CD4-positive, alpha-beta memory T cell (primary cell): ENCODE results near the gene CTRB1. TPM values are rescaled to one million over a fixed set of nuclear protein-coding genes. Genes with fewer than 3 reads are reported as not detected.
"Not testable (repeated sequence)": the region's sequence is repeated elsewhere in the genome, so short reads cannot be mapped to it uniquely, and the experiment has no call there.

Experiments
- CTCF ChIA-PET: fragments of 350-600 bp; sonication (Branson Sonifier 250); formaldehyde crosslinking; loops from one replicate; lab custom pipeline; 2021; ENCODE audit warnings: inconsistent platforms; ENCODE audit not compliant: partially characterized antibody; lab: Charles Lee
- POLR2A ChIA-PET: fragments of 350-600 bp; sonication (Branson Sonifier 250); formaldehyde crosslinking; loops from one replicate; lab custom pipeline; 2021; ENCODE audit not compliant: partially characterized antibody; lab: Charles Lee
- DNase-seq, 5 donors: peaks; one replicate each; pipeline versions ENCODE4 v3.0.0 to v3.0.0-alpha.2; 2020 to 2022; ENCODE audit warnings: mixed read lengths in 1 of 5
- H3K27ac ChIP-seq: one replicate; pipeline ENCODE4 v1.7.0; 2013; ENCODE audit warnings: low read depth, low read length
- H3K27me3 ChIP-seq: 2 replicates; pipeline ENCODE4 v1.7.0; 2013; ENCODE audit warnings: mild to moderate bottlenecking, low read length, moderate library complexity; ENCODE audit not compliant: insufficient read depth
- H3K36me3 ChIP-seq: 2 replicates; pipeline ENCODE4 v1.7.0; 2013; ENCODE audit warnings: mild to moderate bottlenecking, low read length, moderate library complexity; ENCODE audit not compliant: insufficient read depth
- H3K4me1 ChIP-seq: 2 replicates; pipeline ENCODE4 v1.7.0; 2013; ENCODE audit warnings: mild to moderate bottlenecking, low read length, moderate library complexity; ENCODE audit not compliant: insufficient read depth
- H3K4me3 ChIP-seq, 2 donors: one replicate each; pipeline ENCODE4 v1.7.0; 2013; ENCODE audit warnings: low read length in 2 of 2, mild to moderate bottlenecking in 1 of 2
- H3K9me3 ChIP-seq, 2 donors: one replicate each; pipeline ENCODE4 v1.7.0; 2013; ENCODE audit warnings: low read length in 2 of 2, control low read depth in 1 of 2; ENCODE audit not compliant: control insufficient read depth in 1 of 2
- H3K27ac Mint-ChIP-seq, 7 donors: one replicate each; pipeline ENCODE4 v1.8.0; 2020 to 2021; ENCODE audit warnings: mixed read lengths in 7 of 7, mild to moderate bottlenecking in 6 of 7, inconsistent platforms in 3 of 7, moderate library complexity in 3 of 7
- H3K27me3 Mint-ChIP-seq, 2 donors: one replicate each; pipeline ENCODE4 v1.8.0; 2020 to 2021; ENCODE audit warnings: mixed read lengths in 2 of 2
- H3K36me3 Mint-ChIP-seq, 2 donors: one replicate each; pipeline ENCODE4 v1.8.0; 2020 to 2021; ENCODE audit warnings: mixed read lengths in 2 of 2, inconsistent platforms in 1 of 2, mild to moderate bottlenecking in 1 of 2
- H3K4me1 Mint-ChIP-seq, 4 donors: one replicate each; pipeline ENCODE4 v1.8.0; 2020 to 2021; ENCODE audit warnings: mixed read lengths in 4 of 4, mild to moderate bottlenecking in 1 of 4
- H3K4me3 Mint-ChIP-seq, 8 donors: one replicate each; pipeline ENCODE4 v1.8.0; 2020 to 2021; ENCODE audit warnings: mixed read lengths in 8 of 8, mild to moderate bottlenecking in 7 of 8, moderate library complexity in 6 of 8, inconsistent platforms in 3 of 8
- H3K9me3 Mint-ChIP-seq, 8 donors: one replicate each; pipeline ENCODE4 v1.8.0; 2020 to 2021; ENCODE audit warnings: mixed read lengths in 8 of 8, mild to moderate bottlenecking in 5 of 8, inconsistent platforms in 3 of 8, moderate library complexity in 1 of 8
- intact Hi-C: fragments of 100-400 bp; cut with micrococcal nuclease; formaldehyde crosslinking; loops from one replicate; pipeline ENCODE4 v1.15.1; 2023
- polyA plus RNA-seq, 2 donors: library from polyadenylated mRNA; unstranded; fragments of 300-500 nt; fragmentation: Illumina TruSeq; gene quantifications; one replicate each; pipeline ENCODE4 v1.2.3, GENCODE V29; 2021
- total RNA-seq, 2 experiments: library from RNA; stranded (reverse); gene quantifications; one replicate each; pipeline ENCODE4 v1.2.3, GENCODE V29; 2021

Gene CTRB1
- total and polyA plus RNA-seq, 4 experiments from 2014 or later = not detected

- ChIA-PET POLR2A (no interaction called here), CTCF (interaction anchor here (1.2 to 8.7 kb wide), 3 partner anchors 15 to 22 kb away, joined by 3 to 56 read pairs (median 8); no protein-coding TSS in a partner anchor)
- Histone ChIP-seq H3K4me1 (peaks cover 7% of the 10 kb centered on the region), H3K27ac (no peak overlapping the region), H3K36me3 (no peaks in the 10 kb centered on the region), H3K27me3 (no peaks in the 10 kb centered on the region), H3K9me3 (no peaks in the 10 kb centered on the region), H3K4me3 (no peak overlapping the region)
- H3K36me3 Mint-ChIP-seq = no peaks in the 10 kb centered on the region
- intact Hi-C loops = no loop called here
- peak overlapping the region in 4 of 7 donors; percentile 16 to 91 (median 66) for H3K27ac Mint-ChIP-seq
- no peak for DNase-seq
- H3K27me3 Mint-ChIP-seq = no peaks in the 10 kb centered on the region
- H3K9me3 Mint-ChIP-seq = no peaks in the 10 kb centered on the region
- peaks cover 6 to 16% (median 10%) of the 10 kb centered on the region in 4 donors for H3K4me1 Mint-ChIP-seq
- peak overlapping the region in 4 of 8 donors; percentile 90 to 95 (median 92) for H3K4me3 Mint-ChIP-seq
Observed at GRCh38 chr16:75219088-75219487, 300 bp downstream of the CTRB1 start.

DNA sequence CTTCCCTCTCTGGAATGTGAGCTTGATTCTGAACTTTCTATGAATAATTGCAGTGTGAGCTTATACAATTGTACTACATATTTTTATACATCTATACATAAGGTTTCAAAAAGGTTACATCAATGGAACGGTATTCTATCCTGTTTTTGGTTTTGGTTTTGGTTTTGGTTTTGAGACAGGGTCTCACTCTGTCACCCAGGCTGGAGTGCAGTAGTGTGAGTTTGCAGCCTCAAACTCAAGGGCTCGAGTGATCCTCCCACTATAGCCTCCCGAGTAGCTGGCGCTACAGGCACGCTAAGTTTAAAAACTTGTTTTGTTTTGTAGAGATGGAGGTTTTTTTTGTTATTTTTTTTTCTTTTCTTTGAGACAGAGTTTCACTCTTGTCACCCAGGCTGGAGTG, 1.1 kb downstream of the CTRB1 start:
- Mint-ChIP-seq H3K4me3 (peak overlapping the region; percentile 74 to 95 (median 90)), H3K4me1 (peaks cover 6 to 16% (median 10%) of the 10 kb centered on the region in 4 donors), H3K9me3 (no peaks in the 10 kb centered on the region), H3K36me3 (no peaks in the 10 kb centered on the region), H3K27ac (peak overlapping the region; percentile 12 to 91 (median 90)), H3K27me3 (no peaks in the 10 kb centered on the region)
- Histone ChIP-seq H3K4me3 (peak overlapping the region in 1 of 2 donors; percentile 10), H3K27me3 (no peaks in the 10 kb centered on the region), H3K27ac (peak overlapping the region; percentile 41), H3K9me3 (no peaks in the 10 kb centered on the region), H3K36me3 (no peaks in the 10 kb centered on the region), H3K4me1 (peaks cover 7% of the 10 kb centered on the region)
- CTCF ChIA-PET = interaction anchor here (0.6 to 8.7 kb wide), 6 partner anchors 14 to 544 kb away, joined by 3 to 56 read pairs (median 4); no protein-coding TSS in a partner anchor
- intact Hi-C loops = loop anchor here (2.0 kb wide), 1 partner anchor 21 kb away; no protein-coding TSS in a partner anchor
- POLR2A ChIA-PET = interaction anchor here (0.6 to 0.8 kb wide), 2 partner anchors 160 to 579 kb away, joined by 3 read pairs; no protein-coding TSS in a partner anchor
- peak in 4 of 5 donors; percentile 18 to 28 (median 24) for DNase-seq

DNA sequence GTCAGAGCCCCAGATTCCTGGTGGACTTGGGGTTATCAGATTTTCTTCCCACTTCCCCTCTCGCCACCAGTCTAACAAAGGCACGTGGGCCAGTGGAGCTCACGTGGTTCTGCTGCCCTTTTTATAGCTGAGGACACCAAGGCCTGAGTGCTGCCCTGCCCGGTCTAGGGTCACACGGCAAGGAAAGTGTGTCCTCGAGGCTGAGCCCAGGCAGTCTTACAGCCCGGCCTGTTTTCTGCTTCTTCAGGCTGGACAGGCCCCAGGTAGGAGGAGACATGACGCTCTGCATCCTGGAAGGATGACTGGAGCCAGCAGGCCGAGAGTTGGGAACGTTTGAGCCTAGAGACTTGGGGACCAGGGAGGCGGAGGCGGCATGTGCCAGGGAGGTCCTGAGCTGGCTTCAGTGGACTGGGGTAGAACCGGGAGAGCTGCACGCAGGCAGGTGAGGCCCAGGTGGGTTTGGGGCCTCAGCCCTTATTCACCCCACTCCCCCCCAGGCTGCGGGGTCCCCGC, 3.5 kb downstream of the CTRB1 start:
- peaks cover 0 to 1% of the 10 kb centered on the region in 2 donors for H3K27me3 Mint-ChIP-seq
- no peaks in the 10 kb centered on the region for H3K36me3 Mint-ChIP-seq
- Histone ChIP-seq H3K4me1 (peaks cover 7% of the 10 kb centered on the region), H3K36me3 (no peaks in the 10 kb centered on the region), H3K4me3 (no peak overlapping the region), H3K27ac (no peak overlapping the region), H3K9me3 (no peaks in the 10 kb centered on the region), H3K27me3 (no peaks in the 10 kb centered on the region)
- H3K4me1 Mint-ChIP-seq = peaks cover 6 to 16% (median 10%) of the 10 kb centered on the region in 4 donors
- ChIA-PET CTCF (interaction anchor here (0.9 kb wide), 1 partner anchor 22 kb away, joined by 3 read pairs; no protein-coding TSS in a partner anchor), POLR2A (no interaction called here)
- peak overlapping the region in 1 of 8 donors; percentile 49 for H3K4me3 Mint-ChIP-seq
- H3K27ac Mint-ChIP-seq = peak overlapping the region in 3 of 7 donors; percentile 18 to 70 (median 42)
- no peaks in the 10 kb centered on the region for H3K9me3 Mint-ChIP-seq
- intact Hi-C loops = no loop called here
- DNase-seq = no peak

GRCh38 chr16:75223129-75223528, 4.3 kb downstream of the CTRB1 start:
- H3K36me3 Mint-ChIP-seq = not testable (repeated sequence)

DNA sequence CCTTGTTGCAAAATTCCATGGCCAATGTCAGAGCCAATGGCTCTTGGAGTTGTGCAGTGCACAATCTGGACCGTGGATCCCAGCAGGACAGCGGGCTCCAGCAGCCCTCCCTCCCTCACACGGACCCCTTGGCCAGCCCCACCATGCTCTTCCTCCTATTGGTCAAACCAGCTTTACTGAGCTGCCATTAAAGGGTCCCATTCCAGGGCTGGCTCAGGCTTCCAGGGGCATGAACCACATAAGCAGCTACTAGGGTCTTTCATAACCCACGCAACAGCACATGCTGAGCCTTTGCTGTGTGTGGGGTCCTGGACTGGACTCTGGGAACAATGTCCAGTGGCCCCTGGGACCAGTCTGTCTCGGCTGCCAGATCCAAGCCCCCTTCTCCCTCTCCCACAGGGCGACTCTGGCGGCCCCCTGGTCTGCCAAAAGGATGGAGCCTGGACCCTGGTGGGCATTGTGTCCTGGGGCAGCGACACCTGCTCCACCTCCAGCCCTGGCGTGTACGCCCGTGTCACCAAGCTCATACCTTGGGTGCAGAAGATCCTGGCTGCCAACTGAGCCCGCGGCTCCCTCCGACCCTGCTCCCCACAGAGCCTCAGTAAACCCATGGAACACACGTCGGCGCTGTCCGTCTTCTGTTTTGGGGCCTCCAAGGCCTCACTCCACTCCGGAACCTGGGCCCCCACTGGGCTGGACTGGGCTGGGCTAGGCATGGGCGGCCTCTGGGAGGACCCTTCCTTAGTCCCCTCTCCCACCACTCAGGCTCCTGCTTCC, 5.7 kb downstream of the CTRB1 start:
- peaks cover 0 to 1% of the 10 kb centered on the region in 2 donors for H3K27me3 Mint-ChIP-seq
- Histone ChIP-seq H3K4me1 (peaks cover under 1% of the 10 kb centered on the region), H3K9me3 (no peaks in the 10 kb centered on the region), H3K4me3 (no peak overlapping the region), H3K27me3 (no peaks in the 10 kb centered on the region), H3K27ac (no peak overlapping the region), H3K36me3 (no peaks in the 10 kb centered on the region)
- intact Hi-C loops = no loop called here
- POLR2A ChIA-PET = no interaction called here
- no peaks in the 10 kb centered on the region for H3K9me3 Mint-ChIP-seq
- H3K4me1 Mint-ChIP-seq = peaks cover 6 to 12% (median 9%) of the 10 kb centered on the region in 4 donors
- H3K27ac Mint-ChIP-seq = no peak overlapping the region
- no peak for DNase-seq
- no peaks in the 10 kb centered on the region for H3K36me3 Mint-ChIP-seq
- CTCF ChIA-PET = no interaction called here
- no peak overlapping the region for H3K4me3 Mint-ChIP-seq

More at GRCh38 chr16:75223129-75223528, 4.3 kb downstream of the CTRB1 start:
- H3K9me3 ChIP-seq, H3K27me3 ChIP-seq, H3K4me3 Mint-ChIP-seq, H3K27me3 Mint-ChIP-seq, H3K27ac Mint-ChIP-seq, H3K9me3 Mint-ChIP-seq, H3K4me1 ChIP-seq, POLR2A ChIA-PET, H3K36me3 ChIP-seq, intact Hi-C loops, H3K27ac ChIP-seq, DNase-seq, H3K4me3 ChIP-seq: not testable (repeated sequence)
- CTCF ChIA-PET = interaction anchor here (0.9 kb wide), 1 partner anchor 23 kb away, joined by 3 read pairs; no protein-coding TSS in a partner anchor
- peaks cover 6 to 16% (median 10%) of the 10 kb centered on the region in 4 donors for H3K4me1 Mint-ChIP-seq

- CTCF ChIA-PET = no interaction called here
- Mint-ChIP-seq H3K9me3 (no peaks in the 10 kb centered on the region), H3K4me3 (no peak overlapping the region), H3K27ac (no peak overlapping the region), H3K27me3 (peaks cover 0 to 1% of the 10 kb centered on the region in 2 donors), H3K4me1 (peaks cover 2 to 6% (median 4%) of the 10 kb centered on the region in 4 donors), H3K36me3 (no peaks in the 10 kb centered on the region)
- no peaks in the 10 kb centered on the region for H3K27me3 ChIP-seq
- no peaks in the 10 kb centered on the region for H3K9me3 ChIP-seq
- intact Hi-C loops = no loop called here
- DNase-seq = no peak
- POLR2A ChIA-PET = no interaction called here
- no peak overlapping the region for H3K4me3 ChIP-seq
- no peaks in the 10 kb centered on the region for H3K36me3 ChIP-seq
- no peak overlapping the region for H3K27ac ChIP-seq
- no peaks in the 10 kb centered on the region for H3K4me1 ChIP-seq
Observed at GRCh38 chr16:75225092-75225491, 6.3 kb downstream of the CTRB1 start.
